Transverse colon (tissue), 4 donors: ENCODE results near the gene PLXDC2. TPM values are rescaled to one million over a fixed set of nuclear protein-coding genes. Genes with fewer than 3 reads are reported as not detected.
A peak's percentile ranks its signal among the peaks of the same experiment; 100 is the strongest.

ENCODE experiments used
- DNase-seq: peaks from one replicate; pipeline ENCODE4 v3.0.0-alpha.2; 2019
- H3K27ac ChIP-seq, 4 donors: fragments of 200-600 bp; sonication (generic); 2 replicates each; pipeline ENCODE4 v1.5.1; 2016 to 2018; ENCODE audit warnings: inconsistent platforms in 4 of 4
- H3K27me3 ChIP-seq: fragments of 200-600 bp; sonication (generic); 2 replicates; pipeline ENCODE4 v1.5.1; 2017; ENCODE audit warnings: inconsistent platforms
- H3K36me3 ChIP-seq, 4 donors: fragments of 200-600 bp; sonication (generic); 2 replicates each; pipeline ENCODE4 v1.5.1; 2017 to 2019; ENCODE audit warnings: inconsistent platforms in 4 of 4
- H3K4me1 ChIP-seq, 4 donors: fragments of 200-600 bp; sonication (generic); 2 replicates each; pipeline ENCODE4 v1.5.1; 2017 to 2020; ENCODE audit warnings: inconsistent platforms in 4 of 4
- H3K4me3 ChIP-seq, 4 donors: fragments of 200-600 bp; sonication (generic); 1 replicate in 1 of 4; 2 replicates in 3 of 4; pipeline versions ENCODE4 v1.5.1 to v1.6.1; 2017 to 2019; ENCODE audit warnings: inconsistent platforms in 4 of 4
- H3K9me3 ChIP-seq, 2 donors: fragments of 200-600 bp; sonication (generic); 2 replicates each; pipeline ENCODE4 v1.5.1; 2017 to 2019; ENCODE audit warnings: inconsistent platforms in 2 of 2
- CTCF ChIP-seq, 5 experiments: fragments of 200-600 bp in 3 of 5; fragments of 450-650 bp in 2 of 5; sonication (generic) in 3 of 5; IDR thresholded peaks; 1 replicate in 2 of 5; 2 replicates in 3 of 5; pipeline ENCODE4 v1.5.1; 2016 to 2017; ENCODE audit warnings: antibody characterized with exemption in 5 of 5, inconsistent platforms in 3 of 5, mild to moderate bottlenecking in 2 of 5, moderate library complexity in 1 of 5
- EP300 ChIP-seq: sonication (generic); formaldehyde crosslinking; IDR thresholded peaks from one replicate; pipeline ENCODE4 v1.6.1; 2017; ENCODE audit warnings: antibody characterized with exemption, low read depth
- POLR2A ChIP-seq: fragments of 450-650 bp; IDR thresholded peaks from one replicate; pipeline ENCODE4 v1.6.1; 2016; ENCODE audit warnings: antibody characterized with exemption, mild to moderate bottlenecking, moderate library complexity
- POLR2AphosphoS5 ChIP-seq, 3 donors: sonication (generic); formaldehyde crosslinking; IDR thresholded peaks; one replicate each; pipeline ENCODE4 v1.6.1; 2016; ENCODE audit warnings: antibody characterized with exemption in 3 of 3
- WGBS, 2 donors: methylation state at CpG; one replicate each; pipeline ENCODE4 v1.1.5; 2018; ENCODE audit warnings: low coverage in 1 of 2; 5-methylcytosine and 5-hydroxymethylcytosine counted together
- in situ Hi-C, 4 donors: fragments of 200-750 bp; cut with MboI; loops; one replicate each; pipeline versions ENCODE4 v1.15.0 to v1.15.1; 2017; ENCODE audit warnings: low sequenced_read_pairs in 3 of 4, low pct_ligation_motif_present in 1 of 4, low pct_unique_long_range_greater_than_20kb in 1 of 4
- intact Hi-C: fragments of 100-400 bp; cut with DNase I; formaldehyde crosslinking; loops from one replicate; pipeline ENCODE4 v1.15.1; 2023; ENCODE audit warnings: low total_unique reads
- total RNA-seq, 4 donors: library from RNA; depleted of rRNA; stranded (reverse); fragments of >200 nt; gene quantifications; one replicate each; pipeline ENCODE4 v1.1.0, GENCODE V29; 2016

The PLXDC2 gene
- total RNA-seq, 4 donors from 2014 or later = 12.0 to 32.2 (median 20.3) TPM

- Histone ChIP-seq H3K9me3 (no peaks in the 10 kb centered on the region), H3K4me3 (no peak overlapping the region), H3K4me1 (peaks cover 8 to 59% (median 37%) of the 10 kb centered on the region in 4 donors), H3K27me3 (no peaks in the 10 kb centered on the region), H3K36me3 (no peaks in the 10 kb centered on the region), H3K27ac (peak overlapping the region; percentile 12 to 76 (median 44))
- WGBS, 2 donors = 84 to 86% methylated on average over 4 of the region's 4 CpGs
- DNase-seq = no peak
- intact Hi-C loops (no loop called here), in situ Hi-C loops (no loop called here)
- TF ChIP-seq EP300 (no peak), POLR2AphosphoS5 (IDR thresholded peaks at IDR 0.05) (no peak), POLR2A (no peak), CTCF (IDR thresholded peaks at IDR 0.05) (no peak)
Observed at GRCh38 chr10:19920075-19920726, 104.0 kb downstream of the PLXDC2 start.

GRCh38 chr10:19921300-19922140, 105.3 kb downstream of the PLXDC2 start:
- Histone ChIP-seq H3K27ac (peak overlapping the region; percentile 51 to 76 (median 72)), H3K4me3 (no peak overlapping the region), H3K4me1 (peaks cover 8 to 53% (median 37%) of the 10 kb centered on the region in 4 donors), H3K27me3 (no peaks in the 10 kb centered on the region), H3K9me3 (no peaks in the 10 kb centered on the region), H3K36me3 (no peaks in the 10 kb centered on the region)
- DNase-seq = no peak
- intact Hi-C loops = no loop called here
- TF ChIP-seq EP300 = no peak
- no peak for TF ChIP-seq POLR2A
- peak in 1 of 3 donors; percentile 43 for TF ChIP-seq POLR2AphosphoS5 (IDR thresholded peaks at IDR 0.05)
- no peak for TF ChIP-seq CTCF (IDR thresholded peaks at IDR 0.05)
- in situ Hi-C loops = no loop called here
- WGBS, 2 donors = 39 to 76% methylated on average over 2 to 13 of the region's 13 CpGs

GRCh38 chr10:19922236-19922963, 106.2 kb downstream of the PLXDC2 start:
- DNase-seq = peak; percentile 23
- peaks cover 8 to 53% (median 37%) of the 10 kb centered on the region in 4 donors for H3K4me1 ChIP-seq
- H3K27ac ChIP-seq = peak overlapping the region; percentile 51 to 76 (median 72)
- H3K9me3 ChIP-seq = no peaks in the 10 kb centered on the region
- intact Hi-C loops = no loop called here
- no peaks in the 10 kb centered on the region for H3K27me3 ChIP-seq
- H3K4me3 ChIP-seq = no peak overlapping the region
- 40 to 46% methylated on average over 1 to 3 of the region's 3 CpGs for WGBS, 2 donors
- TF ChIP-seq EP300 = no peak
- TF ChIP-seq POLR2AphosphoS5 (IDR thresholded peaks at IDR 0.05) = peak in 2 of 3 donors; percentile 31 to 58
- H3K36me3 ChIP-seq = no peaks in the 10 kb centered on the region
- in situ Hi-C loops = no loop called here

GRCh38 chr10:19925064-19925463, 108.8 kb downstream of the PLXDC2 start:
- WGBS, 2 donors = 83% methylated on average over 4 of the region's 4 CpGs; no CpG with 5 or more reads in 1 of the 2 donors
- Histone ChIP-seq H3K9me3 (no peaks in the 10 kb centered on the region), H3K4me1 (peaks cover 10 to 47% (median 29%) of the 10 kb centered on the region in 4 donors), H3K4me3 (no peak overlapping the region), H3K36me3 (no peaks in the 10 kb centered on the region), H3K27ac (no peak overlapping the region), H3K27me3 (no peaks in the 10 kb centered on the region)
- in situ Hi-C loops = no loop called here
- no peak for TF ChIP-seq POLR2A
- TF ChIP-seq CTCF (IDR thresholded peaks at IDR 0.05) = no peak
- no peak for TF ChIP-seq EP300
- TF ChIP-seq POLR2AphosphoS5 (IDR thresholded peaks at IDR 0.05) = no peak
- no peak for DNase-seq
- intact Hi-C loops = no loop called here
